HK-2 (cell line): ENCODE data around the gene ANKS1B.
A peak's percentile ranks its signal among the peaks of the same experiment; 100 is the strongest.

Experiments used
- DNase-seq: peaks from one replicate; pipeline ENCODE4 v3.0.0-alpha.2; 2018; ENCODE audit not compliant: unreplicated experiment

ANKS1B gene

DNA sequence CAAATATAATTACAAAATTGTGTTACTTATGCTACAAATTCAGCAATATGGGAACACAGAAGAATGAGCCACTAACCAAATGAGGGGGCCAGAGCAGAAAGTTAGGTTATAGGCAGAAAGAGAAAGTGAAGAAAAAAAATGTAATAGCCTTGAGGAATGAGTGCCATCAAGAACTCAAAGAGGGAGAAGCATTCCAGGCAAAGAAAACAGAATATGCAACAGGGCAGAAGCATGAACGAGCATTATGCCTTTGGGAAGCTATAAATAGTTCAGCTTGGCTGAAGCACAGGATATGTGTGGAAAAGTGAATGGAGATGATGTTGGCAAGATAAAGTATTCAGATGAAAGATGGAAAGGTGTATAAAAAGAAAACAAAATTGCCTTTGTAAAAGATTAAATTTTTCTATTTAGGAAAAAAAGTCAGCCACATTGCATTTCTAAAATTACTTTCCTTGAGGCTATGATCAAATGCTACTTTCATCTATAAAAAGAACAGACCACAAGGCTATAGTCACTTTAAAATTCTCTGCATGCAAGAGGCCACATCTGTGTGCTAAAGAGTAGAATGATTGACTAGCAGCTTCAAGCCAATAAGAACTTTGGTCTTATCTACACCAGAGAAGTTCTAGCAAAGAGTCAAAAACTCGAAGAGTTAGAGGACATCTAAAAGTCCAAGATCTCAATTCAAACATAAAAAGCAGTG is 530.7 kb downstream of the ANKS1B start:
- DNase-seq = no peak

DNA sequence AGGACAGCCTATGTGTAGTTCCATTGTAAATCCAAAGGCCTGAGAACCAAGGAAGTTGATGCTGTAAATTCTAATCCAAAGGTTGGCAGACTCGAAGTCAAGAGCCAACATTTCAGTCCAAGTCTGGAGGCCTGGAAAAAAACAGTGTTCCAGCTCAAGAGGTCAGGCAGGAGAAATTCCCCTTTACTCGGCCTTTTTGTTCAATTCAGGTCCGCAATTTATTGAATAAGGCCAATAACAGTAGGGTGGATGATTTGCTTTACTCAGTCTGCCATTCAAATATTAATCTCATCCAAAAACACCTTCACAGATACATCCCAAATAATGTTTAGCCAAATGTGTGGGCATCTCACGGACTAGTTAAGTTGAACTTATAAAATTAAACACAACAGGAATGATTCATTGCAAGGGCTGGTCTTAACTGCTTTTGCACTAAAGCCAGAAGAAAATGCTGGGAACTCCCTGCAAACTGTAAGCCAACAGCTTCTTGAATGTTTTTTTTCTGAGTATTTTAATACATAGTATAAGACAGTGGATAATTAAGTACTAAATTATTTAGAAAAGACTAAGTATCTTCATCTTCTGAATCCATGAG is 534.6 kb downstream of the ANKS1B start:
- DNase-seq = no peak

DNA sequence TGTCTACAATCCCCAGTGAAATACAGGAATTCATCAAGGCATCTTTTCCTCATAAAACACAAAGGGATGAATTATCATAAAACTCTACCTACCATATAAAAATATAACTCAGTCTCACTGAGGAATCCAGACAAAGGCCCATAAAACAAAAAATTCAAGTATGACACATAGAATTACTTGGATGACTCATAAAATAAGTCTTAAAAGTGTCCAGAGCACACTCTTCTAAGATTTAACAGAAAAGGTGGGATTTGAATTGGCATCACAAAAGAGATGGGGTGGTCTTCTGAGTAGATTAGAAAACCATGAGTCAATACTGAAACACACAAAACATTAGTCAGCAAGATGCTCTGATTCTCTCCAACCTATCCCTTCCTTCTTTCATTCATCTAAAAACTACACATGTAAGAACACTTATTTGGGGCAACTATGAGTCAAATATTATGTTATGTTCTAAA is 539.8 kb downstream of the ANKS1B start:
- DNase-seq = no peak

DNA sequence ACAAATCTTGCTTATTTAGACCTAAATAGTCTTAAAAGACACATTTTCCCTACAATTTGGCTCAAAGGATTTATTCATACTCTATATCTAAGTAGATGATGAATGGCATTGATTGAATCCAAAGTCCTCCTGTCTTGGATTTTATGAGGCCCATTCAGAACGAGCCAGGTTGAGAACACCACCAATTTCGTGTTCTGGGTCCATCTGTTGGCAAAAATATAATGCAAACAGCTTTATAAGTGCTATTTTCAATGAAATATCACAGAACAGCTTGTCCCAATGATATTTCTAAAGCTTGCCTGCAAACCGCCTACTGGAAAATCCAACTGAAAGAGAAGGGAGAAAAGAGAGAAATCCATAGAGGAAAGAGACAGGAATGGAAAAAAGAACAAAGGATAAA is 542.0 kb downstream of the ANKS1B start:
- no peak for DNase-seq

DNA sequence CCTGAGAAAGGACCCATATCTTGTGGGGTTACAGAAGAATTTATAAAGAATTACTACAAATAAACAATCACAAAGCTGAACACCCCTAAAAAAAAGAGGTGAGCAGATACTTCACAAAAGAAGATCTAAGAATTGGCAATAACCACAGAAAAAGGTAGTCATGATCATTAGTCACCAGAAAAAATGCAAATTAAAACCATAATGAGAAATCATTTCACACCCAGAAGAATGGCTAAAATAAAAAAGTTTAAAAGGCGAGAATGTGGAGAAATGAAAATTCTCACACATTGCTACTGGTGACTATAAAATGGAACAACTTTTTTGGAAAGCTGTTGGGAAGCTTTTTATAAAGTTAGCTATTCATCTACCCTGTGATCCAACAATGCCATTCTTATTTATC is 545.3 kb downstream of the ANKS1B start:
- DNase-seq = no peak

DNA sequence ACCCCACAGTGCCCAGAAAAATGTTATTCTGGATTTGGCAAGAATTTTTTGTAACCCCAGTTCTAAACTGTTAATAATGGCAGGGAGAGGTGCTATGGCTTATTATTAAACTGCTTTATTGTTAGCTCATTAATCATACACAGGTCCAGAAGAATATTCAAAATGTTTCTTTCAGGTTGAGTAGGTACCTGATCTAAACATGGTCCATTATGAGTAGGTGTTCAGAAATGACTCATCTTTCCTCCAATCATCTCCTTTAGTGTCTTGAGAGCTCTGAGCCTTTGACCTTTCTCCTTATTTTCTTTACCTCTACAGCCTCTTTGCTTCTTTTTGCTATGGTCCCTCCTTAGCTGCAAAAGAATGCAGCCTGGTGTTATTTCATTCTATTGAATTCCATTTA is 548.2 kb downstream of the ANKS1B start:
- no peak for DNase-seq

DNA sequence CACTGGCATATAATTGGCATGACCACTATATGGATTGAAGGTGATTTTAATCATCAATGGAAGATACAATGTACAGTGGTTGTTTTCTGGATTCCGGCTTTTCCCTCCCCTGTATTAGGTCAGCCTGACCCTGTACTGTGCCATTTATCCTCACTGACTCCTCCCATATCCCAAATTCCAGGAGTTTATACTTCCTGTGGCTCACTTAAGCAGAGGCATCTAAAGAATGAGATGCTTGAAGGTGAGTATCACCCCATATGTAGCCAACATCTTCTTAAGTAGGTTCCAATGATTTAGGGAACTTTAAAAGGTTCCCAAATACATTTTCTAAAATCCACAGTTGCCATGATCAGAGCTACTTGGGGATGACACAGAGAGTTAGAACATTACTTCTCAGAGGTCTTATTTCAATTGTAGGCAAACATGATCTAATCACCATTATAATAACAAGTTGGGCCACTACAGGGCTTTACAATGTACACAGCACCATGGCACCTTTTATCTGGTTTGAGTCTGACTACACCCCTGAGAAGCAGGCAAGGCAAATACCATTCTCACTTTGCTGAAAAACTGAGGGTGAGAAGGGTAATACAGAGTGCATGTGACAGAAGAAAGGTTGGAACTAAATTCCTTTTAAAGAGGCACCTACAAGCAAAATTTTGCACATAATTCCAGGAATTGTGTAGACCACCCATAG is 549.5 kb downstream of the ANKS1B start:
- DNase-seq = no peak

DNA sequence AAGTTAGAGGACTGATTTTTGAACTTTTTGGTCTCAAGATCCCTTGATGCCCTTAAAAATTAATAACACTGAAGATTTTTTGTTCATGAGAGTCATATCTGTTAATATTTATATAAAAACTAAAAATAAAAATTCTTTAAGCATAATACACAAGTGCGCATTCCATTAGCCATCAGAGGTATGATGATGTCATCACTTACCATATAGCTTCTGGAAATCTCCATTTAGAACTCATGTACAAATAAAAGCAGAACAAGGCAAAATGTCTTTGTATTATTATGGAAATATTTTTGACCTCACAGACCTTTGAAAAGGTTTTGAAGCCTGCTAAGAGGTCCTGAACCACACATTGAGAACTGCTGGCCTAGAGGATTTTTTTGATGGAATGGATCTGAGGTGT is 551.6 kb downstream of the ANKS1B start:
- no peak for DNase-seq

DNA sequence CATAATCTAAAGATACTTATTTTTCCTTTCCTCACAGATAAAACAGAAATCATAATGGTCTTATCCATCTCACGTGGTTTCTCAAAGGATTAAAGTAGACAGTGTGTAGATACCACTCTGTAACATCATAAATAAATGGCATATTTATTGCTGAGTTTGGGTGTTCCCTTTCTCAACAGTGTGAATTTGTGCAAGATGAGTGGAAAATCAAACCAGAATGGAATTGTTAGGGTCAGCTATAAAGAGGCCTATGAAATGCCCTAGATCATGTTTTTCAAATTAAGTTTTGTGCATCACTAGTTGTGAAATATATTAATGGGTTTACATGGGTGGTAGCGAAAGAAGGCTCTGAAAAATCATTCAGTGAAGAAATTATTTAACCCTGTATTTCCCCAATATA is 553.5 kb downstream of the ANKS1B start:
- no peak for DNase-seq

DNA sequence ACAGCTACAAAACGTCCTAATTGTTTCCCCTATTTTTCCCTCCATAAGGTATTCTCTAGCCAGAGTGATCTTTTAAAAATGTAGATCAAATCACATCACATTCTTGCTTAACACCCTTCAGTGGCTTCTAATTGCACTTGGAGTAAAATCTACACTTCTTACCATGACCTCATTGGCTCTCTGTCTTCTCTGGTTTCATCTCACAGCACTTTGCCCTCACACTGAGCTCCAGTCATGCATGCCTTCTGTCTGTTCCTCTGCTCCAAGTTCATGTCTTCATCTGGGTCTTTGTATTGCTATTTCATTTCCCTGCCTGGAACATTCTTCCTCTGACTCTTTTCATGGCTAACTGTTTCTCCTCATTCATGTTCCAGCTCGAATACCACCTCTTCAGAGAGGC is 557.6 kb downstream of the ANKS1B start:
- peak; percentile 12 for DNase-seq

DNA sequence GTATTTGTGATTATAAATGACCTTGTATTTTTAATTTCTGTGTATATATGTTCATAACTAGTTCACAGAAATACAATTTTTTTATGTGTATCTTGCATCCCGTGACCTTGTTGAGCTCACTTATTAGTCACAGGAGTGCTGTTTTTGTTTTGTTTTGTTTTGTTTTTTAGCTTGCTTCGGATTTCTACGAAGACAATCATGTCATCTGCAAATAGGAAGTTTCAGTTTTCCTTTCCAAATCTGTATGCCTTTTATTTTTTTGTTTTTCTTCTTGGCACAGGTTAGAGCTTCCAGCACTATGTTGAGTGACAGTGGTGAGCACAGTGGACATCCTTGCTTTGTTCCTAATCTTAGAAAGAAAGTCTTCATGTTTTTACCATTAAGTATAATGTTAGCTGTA is 566.4 kb downstream of the ANKS1B start:
- DNase-seq = no peak

DNA sequence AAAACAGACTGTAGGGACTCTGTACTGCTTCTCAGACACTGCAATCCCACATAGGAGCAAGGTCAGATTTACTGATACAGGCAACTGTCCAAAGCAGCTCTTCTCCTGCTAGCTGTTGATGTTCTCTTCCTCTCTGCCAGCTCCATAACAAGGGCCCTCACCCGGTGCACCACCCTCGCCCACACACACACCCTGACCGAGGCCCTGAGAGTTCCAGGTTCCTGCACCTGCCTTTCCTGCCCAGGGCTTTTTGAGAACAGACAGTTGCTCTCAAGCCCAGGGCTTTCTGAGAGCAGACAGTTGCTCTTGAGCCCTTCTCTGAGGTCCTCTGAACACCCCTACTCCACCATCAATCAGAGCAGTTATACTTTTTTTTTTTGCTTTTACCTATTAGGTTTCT is 571.0 kb downstream of the ANKS1B start:
- DNase-seq = no peak

DNA sequence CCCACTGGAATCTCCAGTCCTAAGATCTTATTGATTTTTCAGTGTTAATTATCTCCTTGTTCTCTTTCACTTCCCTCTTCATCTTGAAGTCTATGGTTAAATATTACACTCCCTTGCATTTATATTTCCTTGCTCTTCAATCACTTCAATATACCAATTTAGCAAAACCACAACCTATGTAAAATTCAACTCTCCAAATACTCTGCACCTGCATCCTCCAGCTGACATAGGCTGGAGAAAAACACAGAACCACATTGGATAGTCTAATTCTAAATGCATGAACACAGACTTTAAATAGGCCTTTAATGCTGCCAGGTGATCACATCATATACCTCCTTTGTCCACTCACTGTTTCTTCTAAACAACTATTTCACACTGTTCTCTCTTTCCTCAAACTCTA is 591.0 kb downstream of the ANKS1B start:
- DNase-seq = no peak

DNA sequence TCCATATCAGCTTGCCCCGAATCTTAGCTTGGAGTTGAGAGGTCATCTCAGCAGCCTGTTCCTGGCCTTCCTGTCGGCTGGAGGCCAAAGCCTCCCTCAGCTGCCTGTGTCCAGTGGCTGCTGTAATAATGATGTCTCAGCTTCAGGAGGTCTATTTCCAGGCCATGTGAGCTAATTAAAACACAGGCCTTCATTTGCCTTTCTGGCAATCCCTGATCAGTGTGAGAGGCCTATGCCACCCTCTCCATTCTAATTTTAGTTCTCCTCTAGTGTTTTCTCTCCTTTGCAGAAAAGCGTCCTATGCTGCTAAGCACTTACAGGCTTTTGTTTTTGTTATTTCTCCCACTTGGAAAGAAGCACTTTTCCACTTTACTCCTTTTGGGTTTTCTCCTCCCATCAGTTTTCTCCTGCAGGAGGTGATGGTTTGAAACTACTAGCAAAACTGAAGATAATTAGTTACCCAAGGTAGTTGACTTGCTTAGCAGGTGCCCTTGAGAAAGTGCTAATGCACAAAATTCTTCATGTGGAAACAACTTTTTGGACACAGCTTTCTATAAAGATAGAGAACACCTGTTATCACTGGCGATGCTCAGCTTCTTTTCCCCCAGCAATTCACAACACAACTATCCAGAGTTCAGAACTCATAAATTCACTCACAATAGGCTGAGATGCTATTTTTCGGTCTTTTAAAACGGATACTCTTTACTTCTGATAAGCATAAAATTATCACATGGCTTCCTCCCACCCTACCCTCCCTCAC is 592.5 kb downstream of the ANKS1B start:
- DNase-seq = no peak

DNA sequence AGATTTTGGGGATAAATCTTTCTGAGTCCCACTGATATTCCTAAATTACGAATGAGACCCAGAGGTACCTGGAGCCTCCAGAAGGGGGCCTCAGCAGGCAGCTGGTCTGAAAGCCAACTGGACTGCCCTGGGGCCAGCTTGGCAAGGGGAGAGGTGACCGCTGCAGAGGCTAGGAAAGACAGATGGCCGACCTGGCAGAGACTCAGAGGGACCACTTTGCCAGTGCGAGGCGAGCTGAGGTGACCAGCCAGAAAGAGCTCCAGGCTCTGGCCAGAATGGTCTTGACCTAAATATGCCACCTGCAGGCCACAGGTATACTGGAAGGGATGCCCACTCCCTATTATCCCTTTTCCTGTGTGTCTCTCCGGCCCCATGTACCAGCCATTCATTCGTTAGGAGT is 594.0 kb downstream of the ANKS1B start:
- DNase-seq = peak; percentile 34

DNA sequence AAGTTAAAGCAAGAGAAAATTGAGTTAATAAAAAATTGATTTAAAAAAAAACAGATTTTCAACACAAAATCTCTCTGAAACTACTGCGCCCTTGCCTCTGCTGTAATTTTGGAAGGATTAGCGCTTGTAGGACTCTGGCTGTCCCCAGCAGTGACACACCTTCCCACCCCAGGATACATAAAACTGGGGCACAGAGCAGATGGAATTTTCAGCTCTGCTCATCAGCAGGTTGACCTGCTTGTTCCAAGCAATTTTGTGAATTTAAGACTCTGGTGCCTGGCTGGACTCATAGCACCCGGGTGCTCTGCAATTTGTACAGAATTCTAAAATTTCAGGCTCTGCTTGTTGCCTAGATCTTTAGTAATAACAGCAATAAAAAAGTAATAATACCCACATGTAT is 595.0 kb downstream of the ANKS1B start:
- no peak for DNase-seq

DNA sequence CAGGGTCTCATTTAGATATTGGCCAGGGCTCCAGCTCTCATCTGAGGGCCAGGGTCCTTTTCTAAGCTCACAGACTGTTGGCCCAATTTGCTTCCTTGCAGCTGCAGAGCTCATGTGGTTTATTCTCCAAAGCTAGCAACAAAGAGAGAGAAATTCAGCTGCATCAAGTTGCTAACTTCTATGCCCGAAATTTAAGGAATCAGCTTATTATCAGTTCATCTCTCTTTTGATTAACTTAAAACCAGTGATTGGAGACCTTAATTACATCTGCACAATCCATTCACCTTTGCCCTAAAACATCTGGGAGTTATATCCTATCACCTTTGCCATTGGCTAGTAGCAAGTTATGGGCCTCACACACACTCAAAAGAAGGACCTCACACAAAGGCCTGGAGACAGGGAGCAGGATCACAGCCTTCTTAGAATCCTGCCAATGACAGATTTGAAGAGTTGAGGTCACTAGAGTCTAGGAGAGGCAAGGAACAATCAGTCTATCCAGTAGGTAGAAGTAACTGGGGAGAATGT is 596.0 kb downstream of the ANKS1B start:
- no peak for DNase-seq

DNA sequence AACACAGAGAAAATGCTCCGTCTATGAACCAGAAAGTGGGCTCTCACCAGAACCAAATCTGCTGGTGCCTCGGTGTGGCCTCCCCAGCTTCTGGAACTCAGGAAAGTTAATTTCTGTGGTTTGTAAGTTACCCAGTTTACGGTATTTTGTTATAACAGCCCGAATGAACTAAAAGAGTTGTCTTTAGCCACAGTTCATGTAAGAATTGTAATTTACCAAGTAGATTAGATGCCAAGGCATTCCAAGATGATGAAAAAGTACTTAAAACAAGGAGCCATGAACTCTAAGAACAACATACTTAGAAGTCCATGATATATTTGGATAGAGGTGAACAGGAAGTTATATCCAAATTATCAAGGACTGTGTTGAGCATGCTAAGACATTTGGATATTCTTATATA is 597.1 kb downstream of the ANKS1B start:
- no peak for DNase-seq

DNA sequence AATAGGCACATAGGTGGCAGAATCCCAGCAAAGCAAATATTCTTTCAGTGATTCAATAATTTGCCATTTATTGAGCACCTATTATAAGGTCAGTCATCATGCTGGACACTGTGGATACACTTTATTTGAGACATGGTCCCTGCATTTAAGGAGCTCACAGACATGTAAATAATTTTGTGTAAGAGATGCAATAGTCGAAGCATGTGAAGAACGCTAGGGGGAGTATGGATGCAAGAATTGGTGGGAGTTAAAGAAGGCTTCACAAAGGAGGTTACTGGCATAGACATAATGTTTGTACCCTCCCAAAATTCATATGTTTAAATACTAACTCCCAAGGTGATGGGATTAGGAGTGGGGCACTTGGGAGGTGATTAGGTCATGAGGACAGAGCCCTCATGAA is 597.8 kb downstream of the ANKS1B start:
- DNase-seq = no peak

DNA sequence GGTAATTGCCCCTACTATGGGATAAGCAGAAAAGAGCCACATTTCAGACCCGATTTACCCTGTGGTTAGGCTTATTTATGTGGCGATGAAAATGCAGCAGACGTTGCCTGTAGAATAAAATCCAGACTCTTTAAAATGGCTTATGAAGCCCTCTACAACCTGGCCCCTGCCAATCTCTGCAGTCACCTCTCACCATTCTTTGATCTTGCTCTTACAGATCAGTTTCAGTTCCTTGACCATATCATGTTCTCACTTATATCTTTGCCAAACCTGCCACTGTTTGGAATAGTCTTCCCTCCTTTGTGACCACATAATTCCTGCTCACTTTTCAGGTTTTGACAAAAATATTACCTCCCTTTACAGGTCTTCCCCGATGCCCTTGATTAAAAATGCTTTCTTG is 601.5 kb downstream of the ANKS1B start:
- no peak for DNase-seq

DNA sequence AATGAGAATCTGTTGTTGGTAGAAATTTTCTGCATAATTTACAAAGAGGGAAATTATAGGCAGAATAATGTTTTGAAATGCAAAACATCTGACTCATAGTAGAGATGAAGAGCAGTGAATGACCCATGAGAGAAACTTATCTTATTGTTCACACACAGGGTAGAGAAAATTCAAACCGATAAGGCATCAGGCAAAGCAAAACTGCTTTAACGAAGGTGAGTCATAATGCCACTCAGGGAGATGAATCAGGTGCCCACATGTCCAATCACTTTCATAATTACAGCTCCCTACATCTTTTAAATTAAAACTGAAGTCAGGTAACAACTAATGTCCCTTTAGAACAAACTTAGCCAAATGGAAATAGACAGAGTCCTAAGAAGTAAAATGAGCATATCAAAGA is 602.7 kb downstream of the ANKS1B start:
- no peak for DNase-seq

DNA sequence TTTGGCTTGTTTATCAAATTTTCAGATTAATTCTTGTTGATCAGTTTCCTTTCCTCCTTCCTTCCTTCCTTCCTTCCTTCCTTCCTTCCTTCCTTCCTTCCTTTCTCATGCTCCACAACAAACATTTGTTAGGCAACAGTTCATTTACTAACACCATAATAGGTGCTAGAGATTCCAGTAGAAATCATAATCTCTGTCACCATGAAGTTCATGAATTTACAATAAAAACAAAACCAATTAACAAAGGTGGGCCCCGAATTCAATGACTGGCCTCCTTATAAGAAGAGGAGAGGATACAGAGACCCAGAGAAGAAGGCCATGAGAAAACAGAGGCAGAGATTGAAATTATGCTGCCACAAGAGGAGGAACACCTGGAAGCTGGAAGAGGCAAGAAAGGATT is 604.0 kb downstream of the ANKS1B start:
- DNase-seq = no peak
